Liver (tissue), 9 donors: ENCODE results near the gene HTR7. TPM values are rescaled to one million over a fixed set of nuclear protein-coding genes. Genes with fewer than 3 reads are reported as not detected.

Experiments
- DNase-seq: peaks from one replicate; pipeline ENCODE4 v3.0.0-alpha.2; 2017; ENCODE audit warnings: low spot score
- H3K27ac ChIP-seq, 2 donors: one replicate each; pipeline ENCODE4 v1.7.0; 2013; ENCODE audit warnings: inconsistent platforms in 2 of 2, low read length in 2 of 2, control low read depth in 1 of 2, low read depth in 1 of 2, mild to moderate bottlenecking in 1 of 2
- H3K27me3 ChIP-seq, 4 donors: one replicate each; pipeline versions ENCODE4 v1.6.1 to v1.7.0; 2013; ENCODE audit warnings: low read length in 3 of 4, inconsistent platforms in 1 of 4, mild to moderate bottlenecking in 1 of 4, moderate library complexity in 1 of 4; ENCODE audit not compliant: control insufficient read depth in 4 of 4, insufficient read depth in 4 of 4
- H3K36me3 ChIP-seq, 4 donors: one replicate each; pipeline versions ENCODE4 v1.6.1 to v1.7.0; 2013; ENCODE audit warnings: low read length in 3 of 4, mild to moderate bottlenecking in 3 of 4, low read depth in 1 of 4, moderate library complexity in 1 of 4; ENCODE audit not compliant: control insufficient read depth in 4 of 4, insufficient read depth in 3 of 4
- H3K4me1 ChIP-seq, 4 donors: one replicate each; pipeline versions ENCODE4 v1.6.1 to v1.7.0; 2013; ENCODE audit warnings: low read length in 3 of 4, mild to moderate bottlenecking in 3 of 4, moderate library complexity in 1 of 4; ENCODE audit not compliant: control insufficient read depth in 4 of 4, insufficient read depth in 4 of 4
- H3K4me3 ChIP-seq, 3 donors: one replicate each; pipeline versions ENCODE4 v1.6.1 to v1.7.0; 2013; ENCODE audit warnings: low read length in 3 of 3, control low read depth in 1 of 3, low read depth in 1 of 3, mild to moderate bottlenecking in 1 of 3
- H3K9ac ChIP-seq, 2 donors: one replicate each; pipeline ENCODE4 v1.7.0; 2013; ENCODE audit warnings: low read length in 2 of 2, mild to moderate bottlenecking in 2 of 2, moderate library complexity in 2 of 2, control low read depth in 1 of 2, low read depth in 1 of 2
- H3K9me3 ChIP-seq, 4 donors: one replicate each; pipeline versions ENCODE4 v1.6.1 to v1.7.0; 2013; ENCODE audit warnings: low read length in 3 of 4; ENCODE audit not compliant: control insufficient read depth in 4 of 4
- ATF3 ChIP-seq: IDR thresholded peaks from 2 replicates; pipeline ENCODE4 v1.6.1; 2016; ENCODE audit warnings: antibody characterized with exemption
- EGR1 ChIP-seq, 2 donors: IDR thresholded peaks; 2 replicates each; pipeline ENCODE4 v1.6.1; 2016 to 2018; ENCODE audit warnings: antibody characterized with exemption in 2 of 2, low read depth in 2 of 2
- FOXA1 ChIP-seq: IDR thresholded peaks from 2 replicates; pipeline ENCODE4 v1.6.1; 2016; ENCODE audit warnings: antibody characterized with exemption
- FOXA2 ChIP-seq: IDR thresholded peaks from 2 replicates; pipeline ENCODE4 v1.6.1; 2016; ENCODE audit warnings: antibody characterized with exemption
- GABPA ChIP-seq, 2 donors: IDR thresholded peaks in 1 of 2; conservative IDR thresholded peaks in 1 of 2; 2 replicates each; pipeline ENCODE4 v1.6.1; 2016; ENCODE audit warnings: antibody characterized with exemption in 2 of 2, mild to moderate bottlenecking in 1 of 2, moderate library complexity in 1 of 2
- HNF4A ChIP-seq, 2 donors: conservative IDR thresholded peaks; 2 replicates each; pipeline ENCODE4 v1.6.1; 2016; ENCODE audit warnings: antibody characterized with exemption in 2 of 2, mild to moderate bottlenecking in 2 of 2
- HNF4G ChIP-seq: IDR thresholded peaks from 2 replicates; pipeline ENCODE4 v1.6.1; 2016; ENCODE audit warnings: antibody characterized with exemption
- JUND ChIP-seq, 2 donors: IDR thresholded peaks; 2 replicates each; pipeline ENCODE4 v1.6.1; 2016; ENCODE audit warnings: antibody characterized with exemption in 2 of 2
- NR2F2 ChIP-seq: IDR thresholded peaks from 2 replicates; pipeline ENCODE4 v1.6.1; 2016; ENCODE audit warnings: antibody characterized with exemption
- RAD21 ChIP-seq, 2 donors: IDR thresholded peaks; 2 replicates each; pipeline ENCODE4 v1.6.1; 2016; ENCODE audit warnings: antibody characterized with exemption in 2 of 2, mild to moderate bottlenecking in 2 of 2
- REST ChIP-seq: IDR thresholded peaks from 2 replicates; pipeline ENCODE4 v1.6.1; 2016; ENCODE audit warnings: antibody characterized with exemption, mild to moderate bottlenecking
- RXRA ChIP-seq, 2 donors: IDR thresholded peaks; 2 replicates each; pipeline ENCODE4 v1.6.1; 2017 to 2018; ENCODE audit warnings: antibody characterized with exemption in 2 of 2, mild to moderate bottlenecking in 1 of 2
- SP1 ChIP-seq: IDR thresholded peaks from 2 replicates; pipeline ENCODE4 v1.6.1; 2018; ENCODE audit warnings: antibody characterized with exemption, mild to moderate bottlenecking
- TAF1 ChIP-seq: conservative IDR thresholded peaks from 2 replicates; pipeline ENCODE4 v1.6.1; 2016; ENCODE audit warnings: antibody characterized with exemption, mild to moderate bottlenecking
- YY1 ChIP-seq: IDR thresholded peaks from 2 replicates; pipeline ENCODE4 v1.6.1; 2016; ENCODE audit warnings: antibody characterized with exemption, mild to moderate bottlenecking
- WGBS: extraction: QIAGEN DNeasy Blood & Tissue Kit; methylation state at CpG from one replicate; pipeline ENCODE4 v1.1.7; 2013; 5-methylcytosine and 5-hydroxymethylcytosine counted together
- polyA plus RNA-seq, 2 donors: library from polyadenylated mRNA; stranded (reverse) in 1 of 2; unstranded in 1 of 2; fragments of 200-250 nt in 1 of 2; fragments of >200 nt in 1 of 2; fragmentation: Nextera tagmentation in 1 of 2; extraction: Ambion mirVana in 1 of 2; gene quantifications; one replicate each; pipeline versions ENCODE4 v1.2.1 to v1.2.3, GENCODE V29; 2013 to 2015
- total RNA-seq, 2 donors: library from RNA; depleted of rRNA; stranded (reverse); fragments of >200 nt; gene quantifications; one replicate each; pipeline ENCODE4 v1.2.3, GENCODE V29; 2014
- TF ChIP-seq, protein P1 (sequence below): IDR thresholded peaks from 2 replicates; pipeline ENCODE4 v1.6.1; 2016; ENCODE audit warnings: antibody characterized with exemption
- TF ChIP-seq, protein P2 (sequence below): IDR thresholded peaks from 2 replicates; pipeline ENCODE4 v1.6.1; 2016; ENCODE audit warnings: antibody characterized with exemption
- TF ChIP-seq, protein P3 (sequence below): fragments of 150-350 bp; IDR thresholded peaks from 2 replicates; pipeline ENCODE4 v1.5.1; 2017; ENCODE audit warnings: improper control_type of control experiment, low read depth, low read length; ENCODE audit not compliant: missing input control
- donor health status: healthy.
- donor health status: healthy.
- donor health status: healthy.
- donor health status: healthy.
- donor health status: healthy.

The HTR7 gene
- total and polyA plus RNA-seq, 4 donors, result 0.17 to 0.61 (median 0.18) TPM; not detected in 1

DNA sequence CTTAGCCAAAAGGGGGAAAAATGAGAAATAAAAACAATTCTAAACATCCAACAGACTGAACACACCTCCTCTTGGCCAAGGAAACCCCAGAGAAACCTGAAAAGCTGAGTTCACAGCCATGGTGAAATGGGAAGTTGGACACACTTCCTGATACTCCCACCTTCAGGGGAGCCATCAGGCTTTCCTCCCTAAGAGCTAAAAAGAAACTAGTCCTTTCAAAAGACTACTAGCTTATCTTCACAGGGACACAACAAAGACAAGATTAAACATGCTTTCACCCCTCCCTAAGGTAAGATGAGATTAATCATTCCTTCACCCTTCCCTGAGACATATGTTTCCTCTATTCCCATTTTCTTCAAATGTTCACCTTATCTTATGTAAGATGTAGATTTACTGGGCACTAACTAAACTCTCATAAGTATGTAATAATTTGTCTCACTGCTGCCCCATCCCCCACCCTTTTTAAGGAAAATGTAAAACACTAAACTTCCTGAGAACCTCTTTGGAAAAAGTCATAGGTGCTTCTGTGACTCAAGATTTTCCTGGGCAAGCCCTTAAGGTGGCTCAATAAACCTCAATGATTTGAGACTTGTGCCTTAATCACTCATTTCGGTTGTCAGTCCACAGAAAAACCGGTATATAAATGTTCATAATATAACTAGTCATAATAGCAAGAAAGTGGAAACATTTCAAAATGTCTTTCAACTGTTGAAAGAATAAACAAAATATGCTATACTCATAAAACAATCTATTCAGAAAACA is 40.5 kb downstream of the HTR7 start:
- 74% methylated on average over 2 of the region's 2 CpGs for WGBS
- H3K9me3 ChIP-seq, result peaks cover 0 to 5% (median under 1%) of the 10 kb centered on the region in 4 donors
- H3K27ac ChIP-seq, result no peak overlapping the region
- DNase-seq, result no peak
- no peak overlapping the region for H3K9ac ChIP-seq
- no peaks in the 10 kb centered on the region for H3K27me3 ChIP-seq
- H3K4me3 ChIP-seq, result no peak overlapping the region
- H3K4me1 ChIP-seq, result no peaks in the 10 kb centered on the region
- H3K36me3 ChIP-seq, result no peaks in the 10 kb centered on the region
- TF ChIP-seq REST (no peak), TAF1 (no peak), EGR1 (IDR thresholded peaks at IDR 0.05; ENCODE audit: low read depth in 2 of 2) (no peak), ATF3 (no peak), HNF4G (no peak), SP1 (no peak), HNF4A (conservative IDR thresholded peaks at IDR 0.05) (no peak), NR2F2 (no peak)
- TF ChIP-seq, protein P1, sequence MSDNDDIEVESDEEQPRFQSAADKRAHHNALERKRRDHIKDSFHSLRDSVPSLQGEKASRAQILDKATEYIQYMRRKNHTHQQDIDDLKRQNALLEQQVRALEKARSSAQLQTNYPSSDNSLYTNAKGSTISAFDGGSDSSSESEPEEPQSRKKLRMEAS, result no peak
- TF ChIP-seq, protein P2, sequence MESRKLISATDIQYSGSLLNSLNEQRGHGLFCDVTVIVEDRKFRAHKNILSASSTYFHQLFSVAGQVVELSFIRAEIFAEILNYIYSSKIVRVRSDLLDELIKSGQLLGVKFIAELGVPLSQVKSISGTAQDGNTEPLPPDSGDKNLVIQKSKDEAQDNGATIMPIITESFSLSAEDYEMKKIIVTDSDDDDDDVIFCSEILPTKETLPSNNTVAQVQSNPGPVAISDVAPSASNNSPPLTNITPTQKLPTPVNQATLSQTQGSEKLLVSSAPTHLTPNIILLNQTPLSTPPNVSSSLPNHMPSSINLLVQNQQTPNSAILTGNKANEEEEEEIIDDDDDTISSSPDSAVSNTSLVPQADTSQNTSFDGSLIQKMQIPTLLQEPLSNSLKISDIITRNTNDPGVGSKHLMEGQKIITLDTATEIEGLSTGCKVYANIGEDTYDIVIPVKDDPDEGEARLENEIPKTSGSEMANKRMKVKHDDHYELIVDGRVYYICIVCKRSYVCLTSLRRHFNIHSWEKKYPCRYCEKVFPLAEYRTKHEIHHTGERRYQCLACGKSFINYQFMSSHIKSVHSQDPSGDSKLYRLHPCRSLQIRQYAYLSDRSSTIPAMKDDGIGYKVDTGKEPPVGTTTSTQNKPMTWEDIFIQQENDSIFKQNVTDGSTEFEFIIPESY, result no peak

- no peak overlapping the region for H3K4me3 ChIP-seq
- WGBS, result 72% methylated on average over 5 of the region's 5 CpGs
- peaks cover 0 to 1% (median 0%) of the 10 kb centered on the region in 4 donors for H3K9me3 ChIP-seq
- DNase-seq, result no peak
- H3K4me1 ChIP-seq, result no peaks in the 10 kb centered on the region
- no peak overlapping the region for H3K27ac ChIP-seq
- no peak overlapping the region for H3K9ac ChIP-seq
- H3K27me3 ChIP-seq, result no peaks in the 10 kb centered on the region
- H3K36me3 ChIP-seq, result no peaks in the 10 kb centered on the region
- TF ChIP-seq HNF4G (no peak), RAD21 (IDR thresholded peaks at IDR 0.05) (no peak), YY1 (no peak), NR2F2 (no peak), TAF1 (no peak), SP1 (no peak), FOXA1 (no peak), JUND (IDR thresholded peaks at IDR 0.05) (no peak), FOXA2 (no peak), EGR1 (IDR thresholded peaks at IDR 0.05; ENCODE audit: low read depth in 2 of 2) (no peak), RXRA (IDR thresholded peaks at IDR 0.05) (no peak), GABPA (IDR thresholded peaks at IDR 0.05 in 1 of 2, conservative IDR thresholded peaks at IDR 0.05 in 1 of 2) (no peak)
- TF ChIP-seq, protein P2, result no peak
- TF ChIP-seq, protein P3, sequence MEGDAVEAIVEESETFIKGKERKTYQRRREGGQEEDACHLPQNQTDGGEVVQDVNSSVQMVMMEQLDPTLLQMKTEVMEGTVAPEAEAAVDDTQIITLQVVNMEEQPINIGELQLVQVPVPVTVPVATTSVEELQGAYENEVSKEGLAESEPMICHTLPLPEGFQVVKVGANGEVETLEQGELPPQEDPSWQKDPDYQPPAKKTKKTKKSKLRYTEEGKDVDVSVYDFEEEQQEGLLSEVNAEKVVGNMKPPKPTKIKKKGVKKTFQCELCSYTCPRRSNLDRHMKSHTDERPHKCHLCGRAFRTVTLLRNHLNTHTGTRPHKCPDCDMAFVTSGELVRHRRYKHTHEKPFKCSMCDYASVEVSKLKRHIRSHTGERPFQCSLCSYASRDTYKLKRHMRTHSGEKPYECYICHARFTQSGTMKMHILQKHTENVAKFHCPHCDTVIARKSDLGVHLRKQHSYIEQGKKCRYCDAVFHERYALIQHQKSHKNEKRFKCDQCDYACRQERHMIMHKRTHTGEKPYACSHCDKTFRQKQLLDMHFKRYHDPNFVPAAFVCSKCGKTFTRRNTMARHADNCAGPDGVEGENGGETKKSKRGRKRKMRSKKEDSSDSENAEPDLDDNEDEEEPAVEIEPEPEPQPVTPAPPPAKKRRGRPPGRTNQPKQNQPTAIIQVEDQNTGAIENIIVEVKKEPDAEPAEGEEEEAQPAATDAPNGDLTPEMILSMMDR, result no peak
- TF ChIP-seq, protein P1, result no peak
These were observed 41.4 kb downstream of the HTR7 start for GRCh38 chr10:90816466-90816865.
